ENCODE results near the gene NOTCH1.
"Not testable (repeated sequence)": the region's sequence is repeated elsewhere in the genome, so short reads cannot be mapped to it uniquely, and the experiment has no call there.

NOTCH1 gene

DNA sequence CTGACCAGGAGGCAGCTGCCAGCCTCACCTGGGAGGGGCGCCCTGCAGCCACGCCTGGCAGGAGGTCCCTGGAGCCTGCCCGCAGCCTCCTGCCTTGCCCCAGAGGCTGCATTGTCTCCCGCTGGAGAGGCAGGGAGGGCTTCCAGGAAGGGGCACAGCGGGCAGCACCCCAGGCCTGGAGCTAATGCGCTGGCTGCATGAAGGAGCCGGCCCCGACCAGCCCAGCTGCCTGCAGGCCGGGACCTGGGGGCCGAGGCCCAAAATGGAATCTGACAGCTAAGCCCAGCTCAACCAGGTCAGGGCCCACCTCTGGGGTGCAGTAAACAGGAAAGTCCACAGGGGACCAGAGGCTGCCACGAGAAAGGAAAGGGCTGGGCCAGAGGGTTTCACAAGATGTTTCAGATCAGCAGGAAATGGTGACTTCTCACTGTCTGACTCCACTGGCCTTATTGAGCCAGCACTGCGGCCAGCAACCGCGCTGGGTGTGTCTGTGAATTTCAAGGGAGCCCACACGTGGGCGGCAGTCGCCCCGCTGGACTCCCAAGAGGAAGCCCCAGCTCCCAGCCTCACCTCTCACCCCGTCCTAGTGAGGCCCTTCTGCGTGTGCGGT is 18.6 kb upstream of the NOTCH1 start:
- DNase-seq (ENCODE audit: low spot score) = no peak

DNA sequence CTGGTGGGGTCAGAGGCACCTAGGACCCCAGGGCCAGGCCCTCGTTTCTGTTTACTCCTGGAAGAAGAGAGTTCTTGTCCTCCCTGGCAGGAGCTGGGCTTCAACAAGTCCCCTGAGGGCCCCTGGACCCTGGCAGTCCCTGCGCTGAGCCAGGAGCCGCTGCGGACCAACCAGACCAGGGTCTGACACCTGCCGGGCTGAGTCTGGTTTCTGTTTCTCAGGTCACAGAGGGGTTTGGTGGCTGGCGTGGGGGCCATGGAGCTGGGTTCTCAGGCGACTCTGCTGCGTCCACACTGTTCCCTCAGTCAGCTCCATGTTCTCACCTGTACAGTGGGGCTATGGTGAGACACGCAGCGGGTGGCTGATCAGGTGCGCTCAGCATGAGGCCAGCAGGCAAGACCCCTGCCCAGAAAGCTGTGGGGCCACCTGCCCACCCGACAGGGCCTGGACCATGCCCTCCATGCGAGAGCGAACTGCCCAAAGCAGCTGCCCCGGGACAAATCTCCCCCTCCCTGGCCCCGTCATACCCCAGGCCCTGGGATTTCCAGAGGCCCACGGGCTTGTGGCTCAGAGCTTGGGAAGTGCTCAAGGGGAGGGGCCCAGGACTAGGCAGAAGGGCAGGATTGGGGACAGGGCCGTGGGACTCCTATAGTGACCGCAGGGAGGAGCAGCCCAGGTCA is 17.9 kb upstream of the NOTCH1 start:
- DNase-seq (ENCODE audit: low spot score) = no peak

DNA sequence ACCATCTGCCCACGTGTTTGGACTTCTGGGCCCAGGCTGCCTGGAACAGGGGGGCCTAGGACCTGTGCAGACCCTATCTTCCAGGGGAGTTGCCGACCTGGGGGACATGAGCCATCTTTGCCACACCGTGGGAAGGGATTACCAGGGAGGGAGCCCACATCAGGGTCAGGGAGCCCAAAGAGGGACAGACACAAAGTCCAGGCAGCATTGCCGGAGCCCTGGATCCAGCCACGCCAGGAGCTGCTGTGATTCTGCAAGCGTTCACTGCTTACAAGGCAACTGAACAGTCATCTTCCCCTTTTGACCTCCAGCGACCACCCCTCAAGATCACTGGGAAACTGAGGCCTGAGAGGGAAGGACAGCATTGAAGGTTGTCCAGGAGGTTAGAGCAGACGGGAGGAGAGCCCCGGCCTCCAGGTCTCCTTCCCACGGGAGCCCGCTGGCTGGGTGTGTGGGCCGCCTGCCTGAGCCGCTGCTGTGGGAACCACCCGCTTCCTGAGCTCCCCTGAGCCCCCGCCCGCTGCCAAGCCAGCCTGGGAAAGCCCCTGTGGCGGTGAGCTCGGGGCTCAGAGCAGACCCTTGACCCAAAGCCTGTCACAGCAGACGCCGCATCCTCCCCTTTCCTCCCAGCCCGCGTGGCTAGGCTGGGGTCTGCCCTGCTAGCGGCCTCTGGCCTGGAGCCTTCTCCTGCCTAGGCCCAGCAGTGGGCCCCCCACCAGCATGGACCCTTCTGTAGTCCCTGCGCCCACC is 17.1 kb upstream of the NOTCH1 start:
- no peak for DNase-seq (ENCODE audit: low spot score)

DNA sequence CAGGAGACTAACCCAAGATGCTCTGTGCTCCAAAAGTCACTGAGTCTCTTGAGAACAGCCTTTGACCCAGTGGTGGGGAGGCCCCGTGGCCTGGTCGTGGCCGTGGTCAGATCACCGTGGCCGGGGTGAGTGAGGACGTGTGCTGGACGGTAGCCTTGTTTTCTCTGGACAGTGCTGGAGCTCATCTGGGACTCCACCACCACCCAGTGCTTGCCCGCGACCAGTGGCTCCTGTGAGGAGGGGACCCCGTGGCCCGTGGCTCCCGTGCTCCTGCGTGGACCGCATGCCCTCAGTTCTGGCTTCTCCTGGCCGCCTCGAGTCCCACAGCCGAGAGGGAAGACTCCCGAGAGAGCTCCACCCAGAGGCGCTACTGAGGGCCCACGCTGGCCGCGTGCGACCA is 15.9 kb upstream of the NOTCH1 start:
- no peak for DNase-seq (ENCODE audit: low spot score)

DNA sequence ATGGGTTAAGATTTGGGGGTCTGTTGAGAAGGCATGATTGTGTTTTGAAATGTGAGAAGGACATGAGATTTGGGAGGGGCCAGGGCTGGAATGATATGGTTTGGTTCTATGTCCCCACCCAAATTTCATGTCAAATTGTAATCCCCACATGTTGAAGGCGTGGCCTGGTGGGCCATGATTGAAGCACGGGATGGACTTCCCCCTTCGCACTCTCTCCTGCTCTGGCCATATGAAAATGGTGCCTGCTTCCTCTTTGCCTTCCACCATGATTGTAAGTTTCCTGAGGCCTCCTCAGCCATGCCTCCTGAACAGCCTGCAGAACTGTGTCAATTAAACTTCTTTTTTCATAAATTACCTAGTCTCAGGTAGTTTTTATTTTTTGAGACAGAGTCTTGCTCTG is 14.7 kb upstream of the NOTCH1 start:
- DNase-seq (ENCODE audit: low spot score) = no peak

DNA sequence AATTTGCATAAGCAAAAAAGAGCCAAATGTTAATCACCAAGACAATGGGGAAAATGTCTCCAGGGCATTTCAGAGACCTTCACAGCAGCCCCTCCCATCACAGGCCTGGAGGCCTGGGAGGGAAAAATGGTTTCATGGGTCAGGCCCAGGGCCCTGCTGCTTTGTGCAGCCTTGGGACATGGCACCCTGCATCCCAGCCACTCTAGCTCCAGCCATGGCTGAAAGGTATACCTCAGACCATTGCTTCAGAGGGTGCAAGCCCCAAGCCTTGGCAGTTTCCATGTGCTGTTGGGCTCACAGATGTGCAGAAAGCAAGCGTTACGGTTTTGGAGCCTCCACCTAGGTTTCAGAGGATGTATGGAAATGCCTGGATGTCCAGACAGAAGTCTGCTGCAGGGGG is 13.5 kb upstream of the NOTCH1 start:
- not testable (repeated sequence) for DNase-seq (ENCODE audit: low spot score)

DNA sequence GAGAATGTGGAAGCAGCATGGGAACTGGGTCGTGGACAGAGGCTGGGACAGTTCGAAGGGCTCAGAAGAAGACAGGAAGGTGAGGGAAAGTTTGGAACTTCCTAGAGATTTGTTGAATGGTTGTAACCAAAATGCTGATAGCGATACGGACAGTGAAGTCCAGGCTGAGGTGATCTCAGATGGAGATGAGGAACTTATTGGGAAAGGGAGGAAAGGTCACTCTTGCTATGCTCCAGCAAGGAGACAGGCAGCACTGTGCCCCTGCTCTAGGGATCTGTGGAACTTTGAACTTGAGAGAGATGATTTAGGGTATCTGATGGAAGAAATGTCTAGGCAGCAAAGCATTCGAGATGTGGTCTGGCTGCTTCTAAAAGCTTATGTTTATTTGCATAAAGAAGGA is 13.0 kb upstream of the NOTCH1 start:
- DNase-seq (ENCODE audit: low spot score) = not testable (repeated sequence)

DNA sequence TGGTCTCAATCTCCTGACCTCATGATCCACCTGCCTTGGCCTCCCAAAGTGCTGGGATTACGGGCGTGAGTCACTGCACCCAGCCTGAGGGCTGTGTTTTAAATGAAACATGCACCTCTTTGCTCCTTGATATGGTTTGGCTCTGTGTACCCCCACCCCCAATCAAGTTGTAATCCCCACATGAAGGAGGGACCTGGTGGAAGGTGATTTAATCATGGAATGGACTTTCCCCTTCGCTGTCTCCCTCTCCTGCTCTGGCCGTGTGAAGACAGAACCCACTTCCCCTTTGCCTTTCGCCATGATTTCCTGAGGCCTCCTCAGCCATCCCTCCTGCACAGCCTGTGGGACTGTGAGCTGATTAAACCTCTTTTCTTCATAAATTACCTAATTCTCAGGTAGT is 12.5 kb upstream of the NOTCH1 start:
- no peak for DNase-seq (ENCODE audit: low spot score)

DNA sequence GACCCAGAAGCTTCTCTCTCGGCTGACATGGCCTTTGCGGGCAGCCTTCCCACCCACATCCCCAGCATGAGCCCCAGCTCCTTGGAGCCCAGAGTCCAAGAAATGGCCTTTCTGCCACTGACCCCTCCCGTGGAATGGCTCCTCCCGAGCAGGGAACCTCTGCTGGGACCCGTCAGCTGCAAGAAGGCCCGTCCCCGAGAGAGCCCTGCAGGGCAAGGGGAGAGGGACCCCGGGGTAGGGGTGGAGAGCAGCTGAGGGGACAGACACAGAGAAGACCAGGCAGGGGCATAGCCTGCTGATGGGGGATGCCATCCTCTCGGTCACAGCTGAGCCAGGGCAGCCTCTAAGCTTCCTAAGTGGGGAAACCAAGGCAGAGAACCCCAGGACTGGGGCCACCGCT is 11.2 kb upstream of the NOTCH1 start:
- DNase-seq (ENCODE audit: low spot score) = no peak

DNA sequence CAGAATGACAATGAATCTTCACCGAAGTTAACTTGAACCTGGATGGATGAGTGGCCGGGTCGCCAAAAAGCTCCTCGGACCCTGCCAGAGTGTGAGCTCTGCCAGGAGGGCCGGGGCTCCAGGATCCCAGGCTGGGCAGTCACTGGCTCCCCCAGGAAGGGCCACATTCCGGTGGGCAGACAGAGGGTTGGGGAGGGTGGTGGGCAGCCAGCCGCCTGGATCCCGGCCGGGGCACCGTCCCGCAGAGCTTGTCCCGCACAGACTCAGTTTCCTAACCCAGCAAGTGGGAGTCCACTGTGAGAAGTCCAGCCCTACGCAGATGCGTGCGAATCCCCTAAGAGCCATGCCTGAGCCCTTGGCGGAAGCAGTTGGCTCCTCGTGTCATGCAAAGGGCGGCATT is 10.3 kb upstream of the NOTCH1 start:
- DNase-seq (ENCODE audit: low spot score) = no peak

DNA sequence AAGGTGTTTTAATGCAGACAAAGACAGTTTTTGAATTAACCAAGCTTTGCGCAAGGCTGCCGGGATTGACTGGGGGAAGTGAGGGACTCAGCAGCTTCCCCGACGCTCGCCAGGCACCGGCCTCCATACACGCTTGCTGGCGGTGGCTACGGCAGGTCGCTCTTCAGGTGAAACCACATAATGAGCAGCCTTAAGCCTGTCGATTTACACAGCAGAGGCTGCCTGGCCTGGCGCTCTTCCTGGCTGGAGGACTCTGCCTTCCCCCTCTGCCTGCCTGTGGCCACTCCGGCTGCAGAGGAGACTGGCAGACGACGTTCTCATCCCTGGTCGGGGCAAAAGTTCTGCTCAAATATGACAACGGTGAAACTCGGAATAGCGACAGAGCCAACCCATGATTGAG is 9.0 kb upstream of the NOTCH1 start:
- DNase-seq (ENCODE audit: low spot score) = no peak

DNA sequence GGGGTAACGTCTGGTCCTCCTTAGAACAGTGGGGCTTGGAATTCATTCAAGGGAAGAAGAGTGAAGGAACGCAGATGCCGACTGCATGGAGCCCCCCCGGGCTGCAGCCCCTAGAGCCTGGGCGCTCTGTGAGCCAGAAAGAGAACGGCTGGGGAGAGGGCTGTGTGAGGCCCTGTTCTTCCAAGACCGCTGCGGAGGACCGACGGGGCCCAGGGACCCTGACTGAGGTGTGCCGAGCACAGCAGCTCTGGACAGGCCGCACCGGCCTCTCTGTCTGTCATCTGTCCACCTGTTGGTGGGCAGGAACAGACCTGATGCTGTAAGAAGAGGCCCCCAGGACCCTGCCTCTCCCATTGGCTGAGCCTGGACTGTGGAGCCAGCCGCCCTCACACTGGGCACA is 7.7 kb upstream of the NOTCH1 start:
- no peak for DNase-seq (ENCODE audit: low spot score)

DNA sequence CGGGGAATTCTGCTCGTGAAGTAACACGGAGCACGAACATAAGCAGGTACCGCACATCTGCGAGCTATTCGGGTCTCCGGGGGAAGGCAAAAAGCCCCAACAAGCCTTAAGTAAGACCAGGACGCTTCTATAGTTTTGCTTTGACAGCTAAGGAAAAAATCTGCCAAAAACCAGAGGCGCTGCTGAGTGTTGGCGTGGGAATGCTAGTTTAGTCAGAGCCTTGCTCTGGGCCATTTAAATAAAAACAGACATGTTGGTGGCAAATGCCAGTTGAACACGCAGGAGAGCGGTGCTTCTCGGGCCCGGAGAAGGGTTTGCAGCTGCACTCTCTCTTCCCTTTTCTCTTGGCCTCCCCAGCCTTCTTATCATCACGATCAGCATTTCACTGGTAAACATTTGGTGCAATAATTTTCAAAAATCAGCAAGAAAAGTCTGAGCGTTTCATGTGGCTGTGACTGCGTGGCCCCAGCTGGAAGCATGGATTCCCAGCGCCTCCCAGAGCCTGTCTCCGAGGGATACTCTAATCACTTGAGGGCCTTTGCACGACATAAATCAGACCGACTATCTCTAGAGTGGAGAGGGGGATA is 6.4 kb upstream of the NOTCH1 start:
- no peak for DNase-seq (ENCODE audit: low spot score)

DNA sequence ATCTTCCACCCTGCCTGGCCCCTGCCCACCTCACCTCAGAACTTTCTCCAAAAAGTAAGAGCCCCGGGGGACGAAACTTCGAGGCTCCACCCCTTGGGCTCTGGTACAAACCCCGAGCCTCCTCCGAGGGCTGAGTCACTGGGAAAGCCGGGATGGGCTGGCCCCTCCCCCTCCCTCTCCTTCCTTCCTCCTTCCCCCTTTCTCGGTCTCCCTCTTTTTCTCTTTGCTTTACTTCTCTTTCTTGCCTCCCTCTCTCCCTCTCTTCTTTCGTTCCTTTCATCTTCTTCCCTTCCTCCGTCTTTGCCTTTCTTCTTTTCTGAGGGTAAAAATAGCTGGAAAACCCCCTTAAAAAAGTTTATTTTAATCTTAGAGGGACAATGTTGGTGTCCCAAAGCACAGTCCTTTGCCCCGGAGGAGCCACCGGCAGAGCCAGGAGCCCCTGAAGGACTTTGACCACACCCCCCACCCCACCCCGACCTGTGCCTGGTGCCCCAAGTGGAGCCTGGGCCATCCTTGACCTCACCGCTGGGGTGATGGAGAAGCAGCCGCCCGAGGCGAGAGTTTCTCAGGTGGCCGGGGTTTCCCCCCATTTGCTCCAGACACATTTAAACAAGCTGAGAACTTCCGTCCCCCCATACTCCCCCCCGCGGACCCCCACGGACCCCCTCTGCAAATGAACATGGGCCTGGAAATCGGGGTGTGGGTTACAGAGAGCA is 5.7 kb upstream of the NOTCH1 start:
- no peak for DNase-seq (ENCODE audit: low spot score)

DNA sequence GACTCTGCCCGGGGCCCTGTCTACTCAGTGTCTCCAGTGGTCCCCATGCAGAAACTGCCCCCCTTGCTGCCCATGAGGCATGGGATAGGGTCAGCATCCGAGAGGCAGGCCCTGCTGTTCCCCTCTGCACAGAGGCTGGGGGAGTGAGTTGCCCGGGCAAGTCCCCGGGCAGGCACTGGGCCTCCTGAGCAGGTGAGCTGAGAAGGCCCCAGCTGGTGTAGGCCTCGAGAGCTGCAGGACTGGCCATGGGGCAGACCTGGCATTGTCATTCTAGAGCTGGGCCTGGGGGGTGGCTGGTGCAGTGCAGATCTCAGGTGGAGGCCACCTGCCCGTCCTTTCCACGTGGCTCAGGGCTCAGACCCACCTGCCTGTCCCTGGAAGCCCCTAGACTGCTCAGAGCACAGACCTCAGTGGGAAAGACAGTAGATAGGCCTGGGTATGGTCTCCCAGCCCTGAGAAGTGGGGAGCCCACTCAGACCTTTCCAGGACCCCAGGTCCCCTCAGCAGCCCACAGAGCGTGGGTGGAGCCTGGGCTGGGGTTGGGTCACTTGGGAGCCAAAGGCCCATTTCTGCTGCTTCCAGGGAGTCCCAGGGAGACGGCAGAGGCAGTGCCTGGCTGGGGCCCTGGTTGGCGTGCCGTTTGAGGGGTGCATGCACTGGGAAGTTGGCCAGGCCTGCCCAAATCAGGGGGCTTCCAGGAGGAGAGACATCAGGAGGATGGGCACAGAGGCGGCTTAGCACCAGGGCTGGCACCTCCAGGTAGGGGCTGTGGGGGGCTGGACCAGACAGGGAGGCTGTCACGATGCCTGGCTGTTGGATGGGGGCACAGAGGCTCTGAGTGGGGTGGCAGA is 4.8 kb upstream of the NOTCH1 start:
- DNase-seq (ENCODE audit: low spot score) = no peak

DNA sequence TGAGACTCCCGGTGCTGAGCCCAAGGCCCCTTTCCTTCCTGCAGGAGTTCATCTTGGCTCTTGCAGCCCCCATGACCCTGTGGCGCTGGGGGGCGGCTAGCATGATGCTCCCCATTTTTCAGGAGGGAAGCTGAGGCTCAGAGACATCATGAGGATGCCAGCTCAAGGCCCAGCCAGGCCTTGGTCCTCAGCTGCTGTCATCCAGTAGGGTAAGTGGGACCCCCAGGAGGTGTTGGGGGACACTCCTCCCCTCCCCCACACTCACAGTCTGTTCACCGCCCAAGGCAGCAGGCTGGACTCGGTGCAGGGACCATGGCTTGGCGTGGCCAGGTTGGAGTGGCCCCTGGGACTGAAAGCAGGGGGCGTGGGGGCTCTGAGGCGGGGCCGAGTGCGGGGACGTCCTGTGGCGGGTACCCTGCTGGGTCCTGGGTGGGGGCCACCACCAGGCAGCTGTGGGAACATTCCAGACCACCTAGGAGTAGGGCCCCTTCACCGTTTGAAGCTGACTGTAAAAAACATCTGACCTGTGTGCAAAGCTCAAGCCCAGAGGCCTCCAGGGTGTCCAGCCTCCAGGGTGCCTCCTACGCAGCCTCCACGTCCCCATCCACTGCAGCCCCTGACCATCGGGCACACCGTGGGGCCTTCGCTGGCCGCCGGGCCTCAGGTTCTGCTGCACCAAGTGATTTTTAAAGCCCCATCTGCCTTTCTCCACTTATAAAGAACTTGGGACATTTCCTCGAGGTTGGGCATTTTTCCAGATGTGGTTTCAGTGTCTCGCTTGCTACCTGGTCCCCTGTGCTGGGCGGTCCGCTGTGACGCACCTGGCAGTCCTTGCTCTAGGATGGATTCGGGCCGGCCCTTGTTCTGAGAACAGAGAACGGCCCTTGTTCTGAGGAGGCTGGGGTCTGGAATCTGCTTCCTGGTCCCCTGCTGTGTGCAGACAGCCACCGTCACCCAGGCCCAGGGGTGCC is 3.4 kb upstream of the NOTCH1 start:
- DNase-seq (ENCODE audit: low spot score) = no peak

DNA sequence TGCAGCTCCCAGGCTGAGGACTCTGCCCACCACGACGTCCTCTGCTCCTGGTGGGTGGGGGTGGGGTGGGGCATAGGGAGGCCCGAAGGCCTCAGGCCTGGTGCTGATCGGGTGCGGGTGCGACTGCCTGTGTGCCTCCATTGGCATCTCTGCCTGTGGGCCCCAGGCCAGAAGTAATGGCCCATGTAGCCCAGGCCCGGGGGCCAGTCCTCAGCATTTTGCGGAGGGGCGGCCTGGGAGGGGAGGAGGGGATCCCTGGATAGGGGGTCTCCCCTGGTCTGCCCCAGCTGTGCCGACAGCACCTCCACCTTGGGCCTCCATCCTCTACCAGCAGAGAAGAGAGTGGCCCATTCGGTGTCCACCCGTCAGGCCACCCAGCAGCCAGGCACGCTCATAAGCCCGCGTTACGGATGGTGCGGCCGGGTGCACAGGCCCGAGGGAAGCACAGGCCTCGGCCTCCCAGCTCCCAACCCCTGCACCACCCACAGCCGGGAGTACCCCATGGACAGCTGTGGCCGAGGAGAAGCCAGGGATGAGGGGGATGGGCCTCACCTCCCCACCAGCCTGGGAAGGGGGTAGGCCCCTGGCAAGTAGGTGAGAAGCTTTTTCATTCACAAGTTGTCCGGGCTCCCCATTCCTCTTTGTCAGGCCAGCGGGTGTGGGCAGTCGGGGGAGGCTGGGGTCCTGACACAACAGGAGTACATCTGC is 1.8 kb upstream of the NOTCH1 start:
- no peak for DNase-seq (ENCODE audit: low spot score)

DNA sequence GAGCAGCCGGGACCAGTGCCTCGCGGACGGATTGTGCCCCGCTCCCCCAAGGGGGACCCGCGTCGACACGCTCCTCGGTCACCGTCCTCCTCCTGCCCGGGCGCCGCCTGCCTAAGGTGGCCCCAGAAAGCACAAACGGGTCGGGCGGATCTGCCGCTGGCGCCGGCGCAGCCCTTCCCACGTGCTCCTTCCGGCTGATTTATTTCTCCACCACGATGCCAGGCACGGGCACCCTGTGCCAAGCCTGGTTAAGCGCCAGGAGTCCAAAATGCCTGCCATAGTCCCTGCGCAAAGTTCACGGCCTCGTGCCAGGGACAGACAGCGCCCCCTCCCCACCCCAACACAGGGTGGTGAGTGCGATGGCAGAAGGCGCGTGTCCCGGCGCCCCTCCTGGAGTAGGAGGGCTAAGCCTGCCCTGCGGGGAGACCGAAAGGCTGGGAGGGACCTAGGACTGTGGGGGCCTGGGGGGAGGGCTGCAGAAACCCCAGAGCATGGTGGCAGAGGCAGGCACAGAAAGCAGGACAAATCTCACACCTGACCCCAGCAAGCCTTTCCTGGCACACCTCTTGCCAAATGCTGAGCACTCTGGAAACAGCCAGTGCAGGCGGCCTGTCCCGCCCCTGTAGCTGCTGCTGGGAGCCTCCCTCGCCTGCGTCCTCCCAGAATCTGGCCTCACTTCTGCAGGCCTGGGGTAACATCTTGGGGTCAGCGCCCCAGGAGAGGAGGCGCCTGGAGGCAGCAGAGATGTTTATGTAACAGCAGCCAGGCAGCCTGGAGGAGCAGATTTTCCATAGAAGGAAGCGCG is 1.1 kb upstream of the NOTCH1 start:
- DNase-seq (ENCODE audit: low spot score) = no peak

DNA sequence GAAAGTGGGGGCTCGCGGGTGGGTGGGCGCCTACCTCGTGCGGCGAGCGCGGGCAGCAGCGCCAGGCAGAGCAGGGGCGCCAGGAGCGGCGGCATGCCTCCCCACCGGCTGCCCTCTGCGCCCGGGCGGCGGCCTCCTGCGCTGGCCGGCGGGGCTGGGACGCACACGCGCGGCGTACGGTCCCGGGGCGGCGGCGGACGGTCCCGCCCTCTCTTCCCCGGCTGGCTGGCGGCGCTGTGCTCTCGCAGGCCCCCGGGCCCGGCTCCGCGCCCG is 220 bp downstream of the NOTCH1 start:
- DNase-seq (ENCODE audit: low spot score) = no peak
